Measurements from ENCODE around the gene HSD11B2.
A peak's percentile ranks its signal among the peaks of the same experiment; 100 is the strongest.

The HSD11B2 gene

GRCh38 chr16:67483150-67483549, 52.2 kb downstream of the HSD11B2 start, which contains the start of gene AGRP:
Gene AGRP (minus strand): TSS chr16:67483547. CDS start chr16:67483398, 149 bp downstream.
- no peak within 1 kb of the TSS for H2AFZ ChIP-seq (ENCODE audit: low read length)
- peak within 1 kb of the TSS; percentile 93 for H3K4me2 ChIP-seq (ENCODE audit: low read length)
- no peaks in the 10 kb centered on the region for H3K27me3 ChIP-seq (ENCODE audit: insufficient read depth, low read length)
- peak within 1 kb of the TSS; percentile 92 for H3K9ac ChIP-seq (ENCODE audit: low read length)
- H3K36me3 ChIP-seq (ENCODE audit: insufficient read depth, low read length), result peaks cover 25% of the 10 kb centered on the region; the same call in 1 of the 2 replicates
- TF ChIP-seq, protein P1, sequence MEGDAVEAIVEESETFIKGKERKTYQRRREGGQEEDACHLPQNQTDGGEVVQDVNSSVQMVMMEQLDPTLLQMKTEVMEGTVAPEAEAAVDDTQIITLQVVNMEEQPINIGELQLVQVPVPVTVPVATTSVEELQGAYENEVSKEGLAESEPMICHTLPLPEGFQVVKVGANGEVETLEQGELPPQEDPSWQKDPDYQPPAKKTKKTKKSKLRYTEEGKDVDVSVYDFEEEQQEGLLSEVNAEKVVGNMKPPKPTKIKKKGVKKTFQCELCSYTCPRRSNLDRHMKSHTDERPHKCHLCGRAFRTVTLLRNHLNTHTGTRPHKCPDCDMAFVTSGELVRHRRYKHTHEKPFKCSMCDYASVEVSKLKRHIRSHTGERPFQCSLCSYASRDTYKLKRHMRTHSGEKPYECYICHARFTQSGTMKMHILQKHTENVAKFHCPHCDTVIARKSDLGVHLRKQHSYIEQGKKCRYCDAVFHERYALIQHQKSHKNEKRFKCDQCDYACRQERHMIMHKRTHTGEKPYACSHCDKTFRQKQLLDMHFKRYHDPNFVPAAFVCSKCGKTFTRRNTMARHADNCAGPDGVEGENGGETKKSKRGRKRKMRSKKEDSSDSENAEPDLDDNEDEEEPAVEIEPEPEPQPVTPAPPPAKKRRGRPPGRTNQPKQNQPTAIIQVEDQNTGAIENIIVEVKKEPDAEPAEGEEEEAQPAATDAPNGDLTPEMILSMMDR (IDR thresholded peaks at IDR 0.05; ENCODE audit: low read length), result no peak
- no peak for TF ChIP-seq EZH2 (IDR thresholded peaks at IDR 0.05; ENCODE audit: borderline replicate concordance, low read length)
- peaks cover 5% of the 10 kb centered on the region; the same call in 1 of the 2 replicates for H3F3A ChIP-seq (ENCODE audit: insufficient read depth, low read length)
- peaks cover 32% of the 10 kb centered on the region for H3K4me1 ChIP-seq (ENCODE audit: insufficient read depth, low read length, severe bottlenecking)
- peak within 1 kb of the TSS; percentile 83 for H3K27ac ChIP-seq (ENCODE audit: low read depth, low read length, poor library complexity, severe bottlenecking)
- peaks cover 21% of the 10 kb centered on the region for H3K79me2 ChIP-seq (ENCODE audit: insufficient read depth, low read length)
- peak within 1 kb of the TSS; percentile 91 for H3K4me3 ChIP-seq (ENCODE audit: low read depth, low read length, poor library complexity, severe bottlenecking)
- no peaks in the 10 kb centered on the region for H3K9me3 ChIP-seq (ENCODE audit: low read length)
- H4K20me1 ChIP-seq (ENCODE audit: insufficient read depth, low read length), result no peaks in the 10 kb centered on the region
- H3K9me2 ChIP-seq (ENCODE audit: low read depth, low read length), result no peaks in the 10 kb centered on the region

GRCh38 chr16:67483731-67484525, 53.0 kb downstream of the HSD11B2 start:
- TF ChIP-seq EZH2 (IDR thresholded peaks at IDR 0.05; ENCODE audit: borderline replicate concordance, low read length), result no peak
- TF ChIP-seq, protein P1 (IDR thresholded peaks at IDR 0.05; ENCODE audit: low read length), result no peak

GRCh38 chr16:67486805-67487204, 55.9 kb downstream of the HSD11B2 start:
- Histone ChIP-seq H3K4me3 (ENCODE audit: low read depth, low read length, poor library complexity, severe bottlenecking) (no peak overlapping the region), H3K9me3 (ENCODE audit: low read length) (0 out of 2 replicates have a peak, but pooled peaks cover 3% of the 10 kb centered on the region), H3K9me2 (ENCODE audit: low read depth, low read length) (no peaks in the 10 kb centered on the region), H3K9ac (ENCODE audit: low read length) (no peak overlapping the region), H3K27me3 (ENCODE audit: insufficient read depth, low read length) (no peaks in the 10 kb centered on the region), H3K79me2 (ENCODE audit: insufficient read depth, low read length) (0 out of 2 replicates have a peak, but pooled peaks cover 4% of the 10 kb centered on the region), H3K36me3 (ENCODE audit: insufficient read depth, low read length) (peaks cover 33% of the 10 kb centered on the region; the same call in 1 of the 2 replicates), H3K4me1 (ENCODE audit: insufficient read depth, low read length, severe bottlenecking) (peaks cover 35% of the 10 kb centered on the region), H2AFZ (ENCODE audit: low read length) (no peak overlapping the region), H3K4me2 (ENCODE audit: low read length) (no peak overlapping the region), H3K27ac (ENCODE audit: low read depth, low read length, poor library complexity, severe bottlenecking) (no peak overlapping the region), H4K20me1 (ENCODE audit: insufficient read depth, low read length) (no peaks in the 10 kb centered on the region), H3F3A (ENCODE audit: insufficient read depth, low read length) (peaks cover 5% of the 10 kb centered on the region; the same call in 1 of the 2 replicates)
- TF ChIP-seq EZH2 (IDR thresholded peaks at IDR 0.05; ENCODE audit: borderline replicate concordance, low read length), result no peak
- TF ChIP-seq, protein P1 (IDR thresholded peaks at IDR 0.05; ENCODE audit: low read length), result no peak

More at GRCh38 chr16:67483731-67484525, 53.0 kb downstream of the HSD11B2 start:
- H3K27ac ChIP-seq (ENCODE audit: low read depth, low read length, poor library complexity, severe bottlenecking), result no peak overlapping the region
- peaks cover 25% of the 10 kb centered on the region; the same call in 1 of the 2 replicates for H3K36me3 ChIP-seq (ENCODE audit: insufficient read depth, low read length)
- H3K4me2 ChIP-seq (ENCODE audit: low read length), result no peak overlapping the region
- no peaks in the 10 kb centered on the region for H3K27me3 ChIP-seq (ENCODE audit: insufficient read depth, low read length)
- H3K9me3 ChIP-seq (ENCODE audit: low read length), result no peaks in the 10 kb centered on the region
- H3K79me2 ChIP-seq (ENCODE audit: insufficient read depth, low read length), result peaks cover 18% of the 10 kb centered on the region
- no peak overlapping the region for H3K9ac ChIP-seq (ENCODE audit: low read length)
- H4K20me1 ChIP-seq (ENCODE audit: insufficient read depth, low read length), result no peaks in the 10 kb centered on the region
- peaks cover 37% of the 10 kb centered on the region for H3K4me1 ChIP-seq (ENCODE audit: insufficient read depth, low read length, severe bottlenecking)
- H2AFZ ChIP-seq (ENCODE audit: low read length), result no peak overlapping the region
- no peak overlapping the region for H3K4me3 ChIP-seq (ENCODE audit: low read depth, low read length, poor library complexity, severe bottlenecking)
- peaks cover 5% of the 10 kb centered on the region; the same call in 1 of the 2 replicates for H3F3A ChIP-seq (ENCODE audit: insufficient read depth, low read length)
- no peaks in the 10 kb centered on the region for H3K9me2 ChIP-seq (ENCODE audit: low read depth, low read length)
